Superior temporal gyrus (tissue), 1 donor: ENCODE data around the gene RXFP4.
"Not testable (repeated sequence)": the region's sequence is repeated elsewhere in the genome, so short reads cannot be mapped to it uniquely, and the experiment has no call there.

Source experiments
- DNase-seq: peaks from one replicate; pipeline ENCODE4 v3.0.0-alpha.2; 2016; ENCODE audit errors: extremely low spot score

RXFP4 gene

DNA sequence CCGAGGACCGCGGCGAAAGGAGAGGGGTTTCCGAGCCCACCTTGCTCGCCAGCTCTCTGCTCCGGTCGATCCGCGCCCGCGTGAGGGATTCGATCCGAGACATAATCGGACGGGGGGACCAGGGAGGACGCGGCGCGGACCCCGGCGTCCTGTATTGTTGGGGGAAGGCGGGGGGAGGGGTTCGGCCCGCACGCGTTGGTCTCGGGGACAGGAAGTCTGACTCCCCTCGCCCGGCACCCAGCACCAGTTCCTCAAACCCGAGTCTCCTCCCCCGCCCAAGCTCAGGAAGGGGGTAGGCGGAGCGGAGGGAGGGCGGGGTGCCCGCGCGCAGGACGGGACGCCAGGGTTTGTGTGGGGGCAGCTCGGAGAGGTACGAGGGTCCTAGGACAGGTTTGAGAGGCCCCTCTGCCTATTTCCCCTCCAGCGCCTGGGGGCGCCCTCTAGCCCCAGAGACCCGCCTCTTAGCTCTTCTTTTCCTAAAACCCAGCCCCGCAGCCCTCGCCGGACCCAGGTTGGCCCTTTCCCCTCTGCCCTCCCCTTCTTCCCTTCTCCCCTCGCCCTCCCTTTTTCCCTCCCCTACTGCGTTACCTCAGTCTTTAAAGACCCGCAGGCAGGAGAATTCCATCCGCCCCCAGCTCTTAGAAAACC lies 37.0 kb downstream of the RXFP4 start, which contains the start of gene ARHGEF2:
Gene ARHGEF2 (minus strand): TSS at position 223 of the 648 bp plus-strand sequence. CDS start 120 bp downstream, at position 103.
- peak; percentile 53 for DNase-seq

DNA sequence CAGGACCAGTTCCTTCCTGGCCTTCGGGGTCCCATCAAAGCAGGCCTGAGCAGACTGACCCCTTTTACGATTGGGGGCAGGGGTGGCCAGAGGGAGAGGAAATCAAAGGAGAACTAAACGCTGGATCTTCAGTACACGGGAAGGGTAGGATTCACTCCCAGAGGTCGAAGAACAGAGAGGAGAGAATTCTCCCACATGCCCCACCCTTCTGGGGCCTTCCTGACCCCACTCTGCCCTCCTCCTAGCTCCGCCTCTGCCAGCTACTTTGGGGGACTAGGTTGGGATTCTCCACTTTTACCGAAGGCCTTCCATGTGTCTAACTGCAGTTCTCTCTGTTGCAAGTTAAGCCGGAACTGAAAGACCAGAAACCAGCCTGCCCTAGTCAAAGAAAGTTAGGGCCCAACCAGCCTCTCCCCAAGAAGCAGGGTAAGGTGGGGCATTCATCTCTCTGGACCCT lies 37.6 kb downstream of the RXFP4 start:
- peak; percentile 20 for DNase-seq

DNA sequence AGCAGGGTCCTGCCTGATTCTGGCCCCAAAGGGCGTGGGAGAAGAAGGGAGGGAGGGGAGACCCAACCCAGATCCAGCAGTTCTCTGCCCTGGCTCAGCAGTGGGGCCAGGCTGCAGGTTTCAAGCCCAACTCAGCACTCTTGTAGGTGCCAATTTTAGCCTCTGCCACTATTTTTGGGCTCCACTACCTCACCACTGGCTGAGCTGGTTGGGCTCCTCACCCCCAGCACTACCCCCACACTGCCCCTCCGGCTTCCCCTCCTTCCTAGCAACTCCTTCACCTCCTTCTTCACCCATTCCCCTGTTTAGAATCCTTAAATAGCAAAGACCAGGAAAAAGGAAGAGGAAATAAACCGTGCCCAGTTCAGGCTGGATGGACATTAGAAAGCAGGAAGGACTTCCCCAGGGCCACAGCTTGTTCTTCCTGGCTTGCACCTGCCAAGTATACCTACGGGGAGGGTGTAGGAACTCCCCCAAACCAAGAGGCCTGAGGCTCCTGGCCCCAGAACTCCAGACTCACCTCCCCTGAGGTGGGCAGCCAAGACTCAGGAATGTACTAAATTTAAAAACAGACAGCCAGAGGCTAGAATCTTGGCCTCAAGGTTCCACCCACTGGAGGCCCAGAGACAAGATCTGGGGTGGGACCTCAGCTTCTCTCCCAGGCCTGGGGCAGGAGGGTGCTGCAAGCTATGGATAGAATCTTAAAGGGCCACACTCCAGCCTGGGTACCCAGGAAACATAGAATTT lies 38.3 kb downstream of the RXFP4 start:
- no peak for DNase-seq

DNA sequence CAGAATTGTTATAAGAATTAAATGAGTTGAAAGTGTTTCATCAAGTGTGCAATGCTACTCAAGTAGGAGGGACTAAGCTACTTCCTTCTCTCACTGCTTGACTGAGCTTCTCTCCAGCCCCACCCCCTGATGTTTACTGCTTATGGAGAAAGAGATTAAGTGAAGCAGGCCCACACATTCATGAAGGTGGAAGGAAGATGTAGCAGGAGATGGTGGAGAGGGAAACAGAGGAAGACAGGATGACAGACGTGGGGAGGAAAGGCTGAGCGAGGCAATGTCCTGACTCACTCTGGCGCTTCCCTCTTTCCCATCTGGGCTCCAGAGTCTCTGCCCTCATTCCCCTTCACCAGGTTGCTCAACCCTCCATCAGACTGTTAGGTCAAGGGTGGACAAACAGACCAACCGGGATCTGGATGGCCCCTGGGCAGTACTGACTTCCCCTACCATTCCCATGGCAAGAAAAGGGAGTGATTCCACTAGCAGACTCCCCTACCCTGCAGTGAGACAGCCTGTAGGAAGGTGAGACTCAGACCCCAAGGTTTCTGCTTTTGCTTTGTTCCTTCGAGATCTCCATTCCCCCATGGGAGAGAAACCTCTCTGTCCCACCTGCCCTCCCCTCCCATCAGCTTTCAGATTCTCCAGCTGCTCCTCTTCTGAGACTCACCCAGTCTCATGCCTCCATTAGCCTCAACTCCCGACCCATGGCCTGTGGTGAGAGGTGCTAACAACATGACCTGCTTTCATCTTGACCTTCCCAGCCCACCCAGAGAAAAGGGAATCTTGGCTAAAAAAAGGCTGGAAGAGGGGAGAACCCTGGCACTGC lies 40.0 kb downstream of the RXFP4 start:
- DNase-seq, result no peak

DNA sequence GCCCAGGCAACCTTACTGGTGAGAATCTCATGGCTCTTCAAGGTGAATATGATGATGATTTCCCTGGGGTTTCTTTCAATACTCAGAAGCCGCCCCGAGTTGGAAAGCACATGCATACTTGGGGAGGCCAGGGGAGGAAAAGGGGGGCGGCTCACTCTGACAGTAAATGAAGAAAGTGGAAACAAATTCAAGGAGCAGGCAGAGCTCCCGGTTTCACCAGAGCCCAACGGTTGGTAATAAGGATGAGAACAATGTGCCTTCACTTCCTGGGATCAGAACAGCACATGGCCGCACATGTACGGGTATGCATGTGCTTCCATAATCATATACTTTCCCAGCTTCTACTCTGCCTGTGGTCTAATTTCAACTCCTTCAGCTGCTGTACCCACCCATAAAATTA lies 40.7 kb downstream of the RXFP4 start:
- no peak for DNase-seq

DNA sequence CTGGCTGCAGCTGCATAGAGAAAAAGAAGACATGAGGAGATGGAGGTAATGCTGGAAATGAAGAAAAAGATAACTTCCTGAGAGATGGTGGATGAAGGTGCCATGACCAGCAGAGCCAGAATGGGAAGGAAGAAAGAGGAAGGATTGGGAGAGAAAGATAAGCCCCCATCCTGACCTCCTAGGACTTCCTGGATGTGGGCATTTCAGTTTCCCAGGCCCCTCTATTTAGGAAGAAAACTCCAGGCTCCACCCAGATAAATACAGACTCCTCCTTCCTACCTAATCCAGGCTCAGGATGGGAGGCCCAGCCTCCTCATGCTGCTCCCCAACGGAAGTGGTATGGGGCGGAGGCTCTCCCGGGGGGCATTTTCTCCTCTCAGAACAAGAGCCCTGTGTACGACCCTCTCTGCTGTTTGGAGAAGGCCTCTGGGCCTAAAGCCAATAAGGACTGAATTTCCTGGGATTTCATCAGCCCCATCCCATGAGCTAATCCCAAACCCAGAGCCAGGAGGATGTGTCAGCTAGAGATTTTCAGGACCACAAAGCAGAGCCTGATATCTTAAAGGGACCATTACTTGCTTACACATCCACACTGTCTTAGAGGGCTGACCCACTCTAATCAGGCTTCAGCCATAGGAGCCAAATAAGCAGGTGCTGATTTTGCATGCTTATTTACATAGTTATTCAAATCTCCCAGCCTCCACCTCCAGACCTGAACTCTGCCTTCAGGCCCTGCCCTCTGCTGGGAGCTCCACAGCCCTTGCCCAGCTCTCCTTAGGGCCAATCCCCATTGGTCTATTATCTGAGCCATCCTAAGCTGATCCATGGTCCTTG lies 42.0 kb downstream of the RXFP4 start:
- DNase-seq, result no peak

DNA sequence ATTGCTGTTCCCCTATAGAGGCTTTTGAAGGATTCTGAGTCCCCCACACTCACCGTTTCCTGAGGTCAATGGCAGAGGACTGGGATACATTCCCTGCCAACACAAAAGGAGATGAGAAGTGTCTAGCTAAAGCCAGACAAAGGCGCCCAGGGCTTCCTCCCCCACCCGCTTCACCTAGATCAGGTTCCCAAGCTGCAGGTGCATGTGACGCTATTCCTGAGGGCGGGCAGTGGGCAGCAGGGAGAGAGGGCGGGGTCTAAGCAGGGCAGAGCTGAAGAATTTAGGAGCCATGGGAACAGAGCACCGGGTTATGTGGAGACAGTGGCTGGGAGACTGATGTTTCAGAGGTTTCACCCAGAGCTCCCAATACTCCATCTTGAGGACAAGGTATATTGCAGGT lies 42.9 kb downstream of the RXFP4 start:
- no peak for DNase-seq

DNA sequence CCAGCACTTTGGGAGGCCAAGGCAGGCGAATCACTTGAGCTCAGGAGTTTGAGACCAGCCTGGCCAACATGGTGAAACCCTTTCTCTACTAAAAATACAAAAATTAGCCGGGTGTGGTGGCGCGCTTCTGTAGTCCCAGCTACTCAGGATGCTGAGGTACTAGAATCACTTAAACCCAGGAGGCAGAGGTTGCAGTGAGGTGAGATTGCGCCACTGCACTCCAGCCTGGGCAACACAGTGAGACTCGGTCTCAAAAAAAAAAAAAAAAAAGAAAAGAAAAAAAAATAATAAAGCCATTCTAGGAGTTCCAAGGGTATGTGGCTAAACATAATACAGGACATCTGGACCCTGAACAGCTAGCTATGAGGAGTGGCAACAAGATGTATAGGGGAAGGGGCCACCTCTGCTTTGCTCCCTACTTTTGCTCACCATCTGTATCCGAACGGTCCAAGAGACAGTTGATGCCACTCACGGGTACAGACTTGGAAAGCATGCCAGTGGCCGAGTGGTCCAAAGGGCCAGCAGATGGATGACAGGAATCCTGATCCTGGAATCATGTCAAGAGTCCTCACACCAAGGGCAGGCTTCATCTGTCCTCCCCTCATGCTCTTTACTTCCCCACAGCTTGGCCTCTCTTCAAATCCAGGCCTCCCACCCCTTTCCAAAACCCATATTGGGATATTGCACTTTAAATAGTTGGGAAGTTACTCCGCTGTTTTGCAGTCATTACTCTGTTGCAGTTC lies 43.6 kb downstream of the RXFP4 start:
- not testable (repeated sequence) for DNase-seq

DNA sequence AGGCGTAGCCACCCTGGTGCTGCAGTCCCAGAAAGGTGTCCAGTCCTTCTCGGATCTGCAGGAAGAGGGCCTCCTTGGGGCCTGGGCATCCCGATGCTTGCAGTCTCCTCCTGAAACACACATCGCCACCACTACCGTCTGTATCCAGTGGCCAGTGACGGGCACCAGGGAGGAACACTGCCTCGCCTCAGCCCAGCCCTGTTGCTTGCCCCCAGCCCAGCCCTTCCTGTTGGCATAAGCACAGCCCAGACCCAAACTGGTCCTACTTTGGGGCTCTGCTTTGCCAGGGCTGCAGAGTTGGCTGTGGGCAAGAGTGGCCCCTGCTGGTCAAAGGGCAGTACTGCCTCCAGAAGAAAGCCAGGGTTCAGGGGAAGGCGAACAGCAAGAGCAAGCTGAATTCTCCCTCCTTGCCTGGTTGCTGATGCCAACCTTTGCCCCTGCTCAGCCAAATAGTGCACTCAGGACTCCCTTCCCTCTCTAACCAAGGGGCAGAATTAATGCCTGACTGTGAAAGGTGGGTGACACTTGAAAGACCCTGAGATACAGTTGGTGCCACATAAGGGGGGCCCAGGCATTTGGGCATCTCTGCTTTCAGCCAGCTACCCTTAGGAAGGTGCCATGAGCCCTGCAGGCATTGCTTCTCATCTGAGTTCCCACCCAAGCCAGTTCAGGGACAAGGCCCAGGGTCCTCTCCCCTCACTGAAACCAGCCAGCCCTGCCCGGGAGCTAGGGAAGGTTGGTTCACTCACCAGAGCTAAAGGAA lies 48.0 kb downstream of the RXFP4 start:
- DNase-seq, result peak; percentile 88

DNA sequence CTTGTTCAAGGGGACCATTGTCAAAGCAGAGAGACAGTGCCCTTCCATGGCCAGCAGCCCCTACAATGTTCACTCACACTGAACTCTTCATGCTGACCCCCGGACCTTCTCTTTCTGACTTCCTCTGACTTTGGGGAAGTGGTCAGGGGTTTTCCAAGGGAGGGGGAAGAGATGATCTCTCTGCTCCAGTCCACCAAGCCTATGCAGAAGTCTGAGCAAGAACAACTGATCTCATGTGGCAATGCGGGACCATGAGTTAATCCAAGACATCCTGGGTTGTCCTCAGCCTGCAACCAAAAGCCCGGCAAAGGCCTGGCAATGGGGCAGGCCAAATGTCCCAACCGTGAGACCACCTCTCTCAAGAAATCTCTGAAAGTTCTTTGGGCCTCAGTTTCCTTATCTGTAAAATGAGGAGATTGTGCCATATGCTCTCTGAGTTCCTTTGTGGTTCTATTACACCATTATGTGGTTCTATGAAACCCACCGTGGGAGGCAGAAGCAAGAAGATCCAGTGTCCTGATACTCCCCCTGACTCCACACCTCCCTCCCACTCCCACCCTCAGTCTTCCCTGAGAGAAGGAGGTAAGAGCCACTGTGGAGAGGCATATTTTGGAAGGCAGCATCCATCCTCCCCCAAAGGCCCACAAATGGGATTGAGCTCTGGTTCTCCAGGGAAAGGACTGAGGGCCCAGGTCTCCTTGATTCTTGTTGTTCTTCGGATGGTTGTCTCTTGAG lies 48.7 kb downstream of the RXFP4 start:
- no peak for DNase-seq
